HG03175 (cell line): ENCODE measurements around the gene ASAH2.

Source experiments
- ATAC-seq: cut with Tn5 transposase; IDR thresholded peaks from one replicate; pipeline ENCODE4 v1.9.1; 2021; ENCODE audit warnings: mild to moderate bottlenecking, moderate library complexity; ENCODE audit not compliant: unreplicated experiment

Gene ASAH2

DNA sequence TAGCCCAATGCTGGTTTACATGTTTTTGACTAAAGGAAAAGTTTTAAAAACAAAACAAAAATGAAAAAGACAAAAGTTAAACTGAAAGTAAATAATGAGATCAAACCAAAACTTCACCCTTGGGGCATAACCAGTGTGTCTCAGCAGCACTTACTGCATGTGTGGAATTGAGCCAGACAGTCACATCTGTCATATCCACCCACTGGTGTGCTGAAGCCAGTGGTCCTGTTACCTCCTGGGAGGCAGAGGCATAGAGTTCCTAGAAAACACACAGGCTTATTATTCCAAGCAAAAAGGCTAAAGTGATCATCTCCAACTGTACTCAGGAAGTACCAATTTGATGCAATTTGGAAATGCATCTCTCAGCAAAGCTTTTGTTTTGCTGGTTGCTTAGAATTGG is 40.4 kb downstream of the ASAH2 start:
- no peak for ATAC-seq
